Gastroesophageal sphincter (tissue), 3 donors: ENCODE measurements around the gene PAM.

Experiments used
- EP300 ChIP-seq: sonication (generic); formaldehyde crosslinking; IDR thresholded peaks from one replicate; pipeline ENCODE4 v1.6.1; 2017; ENCODE audit warnings: antibody characterized with exemption, mild to moderate bottlenecking
- POLR2A ChIP-seq, 2 donors: fragments of 450-650 bp; IDR thresholded peaks; one replicate each; pipeline ENCODE4 v1.6.1; 2017; ENCODE audit warnings: antibody characterized with exemption in 2 of 2, mild to moderate bottlenecking in 2 of 2, moderate library complexity in 1 of 2
- POLR2AphosphoS5 ChIP-seq: sonication (generic); formaldehyde crosslinking; IDR thresholded peaks from one replicate; pipeline ENCODE4 v1.6.1; 2017; ENCODE audit warnings: antibody characterized with exemption
- TF ChIP-seq, protein P1 (sequence below), 4 experiments: fragments of 200-600 bp in 2 of 4; fragments of 450-650 bp in 2 of 4; sonication (generic) in 1 of 4; IDR thresholded peaks; one replicate each; pipeline ENCODE4 v1.5.1; 2017 to 2019; ENCODE audit warnings: antibody characterized with exemption in 4 of 4, mild to moderate bottlenecking in 2 of 4, moderate library complexity in 2 of 4

DNA sequence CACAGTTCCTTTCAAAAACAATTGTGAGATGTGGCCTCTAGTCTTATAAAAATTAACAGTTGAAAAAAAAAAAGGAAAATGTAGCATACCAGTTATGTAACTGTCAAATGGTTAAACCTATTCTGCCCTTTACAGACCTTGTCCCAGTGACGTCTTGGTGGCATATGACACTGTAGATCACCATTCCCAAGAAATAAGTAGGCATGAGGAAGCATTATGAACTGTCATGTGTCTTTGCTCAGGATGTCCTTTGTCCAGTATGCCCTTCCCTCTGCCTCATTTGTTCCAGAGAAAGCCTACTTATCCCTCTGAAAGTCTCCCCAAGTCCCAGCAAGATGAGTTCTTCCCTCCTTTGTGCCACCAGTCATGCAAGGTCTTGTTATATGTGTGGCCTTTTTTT lies 63.2 kb downstream of the PAM start:
- TF ChIP-seq POLR2A (IDR thresholded peaks at IDR 0.05) = no peak
- TF ChIP-seq, protein P1, sequence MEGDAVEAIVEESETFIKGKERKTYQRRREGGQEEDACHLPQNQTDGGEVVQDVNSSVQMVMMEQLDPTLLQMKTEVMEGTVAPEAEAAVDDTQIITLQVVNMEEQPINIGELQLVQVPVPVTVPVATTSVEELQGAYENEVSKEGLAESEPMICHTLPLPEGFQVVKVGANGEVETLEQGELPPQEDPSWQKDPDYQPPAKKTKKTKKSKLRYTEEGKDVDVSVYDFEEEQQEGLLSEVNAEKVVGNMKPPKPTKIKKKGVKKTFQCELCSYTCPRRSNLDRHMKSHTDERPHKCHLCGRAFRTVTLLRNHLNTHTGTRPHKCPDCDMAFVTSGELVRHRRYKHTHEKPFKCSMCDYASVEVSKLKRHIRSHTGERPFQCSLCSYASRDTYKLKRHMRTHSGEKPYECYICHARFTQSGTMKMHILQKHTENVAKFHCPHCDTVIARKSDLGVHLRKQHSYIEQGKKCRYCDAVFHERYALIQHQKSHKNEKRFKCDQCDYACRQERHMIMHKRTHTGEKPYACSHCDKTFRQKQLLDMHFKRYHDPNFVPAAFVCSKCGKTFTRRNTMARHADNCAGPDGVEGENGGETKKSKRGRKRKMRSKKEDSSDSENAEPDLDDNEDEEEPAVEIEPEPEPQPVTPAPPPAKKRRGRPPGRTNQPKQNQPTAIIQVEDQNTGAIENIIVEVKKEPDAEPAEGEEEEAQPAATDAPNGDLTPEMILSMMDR (IDR thresholded peaks at IDR 0.05) = no peak
- TF ChIP-seq EP300 = no peak
- no peak for TF ChIP-seq POLR2AphosphoS5
